Peyer's patch (tissue), 4 donors: Measurements from ENCODE around the gene PCGF3.

Source experiments
- CTCF ChIP-seq, 6 experiments: fragments of 450-650 bp in 4 of 6; fragments of 200-600 bp in 2 of 6; sonication (generic) in 1 of 6; IDR thresholded peaks; one replicate each; pipeline ENCODE4 v1.5.1; 2017 to 2019; ENCODE audit warnings: antibody characterized with exemption in 6 of 6, mild to moderate bottlenecking in 3 of 6, moderate library complexity in 1 of 6
- POLR2A ChIP-seq, 2 donors: fragments of 450-650 bp; IDR thresholded peaks; one replicate each; pipeline ENCODE4 v1.5.1; 2017; ENCODE audit warnings: antibody characterized with exemption in 2 of 2, mild to moderate bottlenecking in 2 of 2, moderate library complexity in 2 of 2

- TF ChIP-seq CTCF (IDR thresholded peaks at IDR 0.05) (no peak), POLR2A (IDR thresholded peaks at IDR 0.05) (no peak)
These were observed 15.9 kb downstream of the PCGF3 start for GRCh38 chr4:721261-722168.
